K562 (cell line): ENCODE data around the gene FBL. TPM values are rescaled to one million over a fixed set of nuclear protein-coding genes. Genes with fewer than 3 reads are reported as not detected.

Experiments used
- ATAC-seq: fragments of 200-7000 bp; cut with Tn5 transposase; 3 replicates; pipeline ENCODE4 v1.9.1; 2020; ENCODE audit warnings: moderate library complexity
- BruUV-seq: library from RNA; stranded (reverse); fragments of 400-500 nt; replicated peaks from 2 replicates; lab custom pipeline; 2021; lab: Mats Ljungman, UMichigan
- CTCF ChIA-PET: fragments of 300-600 bp; formaldehyde crosslinking; extraction: SDS; loops from one replicate; lab custom pipeline; 2021; ENCODE audit warnings: low intra/inter-chr PET ratio; lab: Yijun Ruan, JAX
- POLR2A ChIA-PET: fragments of 300-600, 350-650 bp; sonication (Branson Sonifier 250); formaldehyde crosslinking; extraction: SDS; loops from one replicate; lab custom pipeline; 2021; ENCODE audit warnings: antibody characterized with exemption, inconsistent platforms; lab: Yijun Ruan, JAX
- DNase-seq, 4 experiments: peaks; one replicate each; pipeline versions ENCODE4 v3.0.0 to v3.0.0-alpha.2; 2011 to 2018; ENCODE audit warnings: low spot score in 3 of 4, mixed read lengths in 3 of 4; ENCODE audit errors: extremely low read depth in 1 of 4
- FAIRE-seq: peaks from 2 replicates; lab custom pipeline; 2011; peaks lifted over from hg19 to GRCh38; lab: Jason Lieb, UNC
- H2AFZ ChIP-seq: 2 replicates; pipeline ENCODE4 v1.6.0; 2011; ENCODE audit warnings: low read depth, low read length, control low read depth, inconsistent platforms
- H3K27ac ChIP-seq: fragments of 200-600 bp; 3 replicates; pipeline ENCODE4 v1.8.0; 2011; ENCODE audit warnings: low read depth, mild to moderate bottlenecking, control low read depth, inconsistent platforms, low read length, moderate library complexity, mixed read lengths; ENCODE audit errors: extremely low read depth
- H3K27me3 ChIP-seq, 2 experiments: fragments of 300-600 bp in 1 of 2; 2 replicates in 1 of 2; 3 replicates in 1 of 2; pipeline versions ENCODE4 v1.6.0 to v1.8.0; 2011; ENCODE audit warnings: inconsistent platforms in 2 of 2, low read length in 2 of 2, mild to moderate bottlenecking in 1 of 2, mixed read lengths in 1 of 2, moderate library complexity in 1 of 2; ENCODE audit not compliant: control insufficient read depth in 2 of 2, insufficient read depth in 2 of 2
- H3K36me3 ChIP-seq: fragments of 300-600 bp; 3 replicates; pipeline ENCODE4 v1.8.0; 2011; ENCODE audit warnings: mild to moderate bottlenecking, low read length, inconsistent platforms; ENCODE audit not compliant: control insufficient read depth, insufficient read depth
- H3K4me1 ChIP-seq, 2 experiments: fragments of 200-600 bp in 1 of 2; replicated peaks in 1 of 2; 2 replicates in 1 of 2; 3 replicates in 1 of 2; pipeline versions ENCODE4 v1.5.1 to v1.8.0; 2011; ENCODE audit warnings: inconsistent platforms in 2 of 2, low read length in 2 of 2, mild to moderate bottlenecking in 1 of 2, mixed read lengths in 1 of 2, moderate library complexity in 1 of 2; ENCODE audit not compliant: control insufficient read depth in 2 of 2, insufficient read depth in 2 of 2
- H3K4me2 ChIP-seq: 2 replicates; pipeline ENCODE4 v1.6.1; 2011; ENCODE audit warnings: low read length, control low read depth, inconsistent platforms, mixed read lengths; ENCODE audit not compliant: insufficient read depth
- H3K4me3 ChIP-seq: fragments of 200-600 bp; sonication (generic), shearing (Covaris generic); 2 replicates; pipeline ENCODE4 v1.5.1; 2016; ENCODE audit warnings: control low read depth, inconsistent platforms
- H3K79me2 ChIP-seq: fragments of 200-600 bp; 3 replicates; pipeline ENCODE4 v1.8.0; 2011; ENCODE audit warnings: low read length, inconsistent platforms; ENCODE audit not compliant: control insufficient read depth, insufficient read depth
- H3K9ac ChIP-seq, 2 experiments: 2 replicates each; pipeline versions ENCODE4 v1.6.0 to v1.6.1; 2011; ENCODE audit warnings: low read depth in 2 of 2, low read length in 2 of 2, control low read depth in 1 of 2, inconsistent platforms in 1 of 2, mild to moderate bottlenecking in 1 of 2, mixed read lengths in 1 of 2; ENCODE audit not compliant: insufficient read depth in 1 of 2
- H3K9me1 ChIP-seq: one replicate; pipeline ENCODE4 v1.6.0; 2011; ENCODE audit warnings: inconsistent platforms, mild to moderate bottlenecking, low read length, moderate library complexity; ENCODE audit not compliant: control insufficient read depth, insufficient read depth
- H3K9me3 ChIP-seq: replicated peaks from 2 replicates; pipeline ENCODE4 v1.5.1; 2011; ENCODE audit warnings: low read depth, low read length, inconsistent platforms; ENCODE audit not compliant: control insufficient read depth, insufficient read depth
- H4K20me1 ChIP-seq: replicated peaks from 2 replicates; pipeline ENCODE4 v1.6.1; 2011; ENCODE audit warnings: low read length, inconsistent platforms, mixed read lengths; ENCODE audit not compliant: control insufficient read depth, insufficient read depth
- WGBS: fragments of 100-300 bp; shearing (Covaris generic); methylation state at CpG from one replicate; pipeline ENCODE4 v1.1.6; 2016; ENCODE audit warnings: low coverage, mixed read lengths; ENCODE audit not compliant: insufficient coverage; ENCODE audit errors: missing lambda C conversion rate; 5-methylcytosine and 5-hydroxymethylcytosine counted together
- in situ Hi-C: fragments of 300-500 bp; cut with MboI; formaldehyde crosslinking; loops from 4 replicates; pipeline ENCODE4 v1.15.0; 2018; ENCODE audit warnings: inconsistent platforms, mixed read lengths
- intact Hi-C: fragments of 100-400 bp; cut with micrococcal nuclease; formaldehyde crosslinking; loops from 2 replicates; pipeline ENCODE4 v1.14.2; 2022
- polyA plus RNA-seq, 8 experiments: library from polyadenylated mRNA; depleted of rRNA in 4 of 8; stranded (reverse) in 5 of 8; unstranded in 3 of 8; fragments of >200 nt; fragmentation: Nextera tagmentation in 2 of 8; fragmentation: Illumina TruSeq in 1 of 8; extraction: Ambion mirVana in 2 of 8; extraction: Trizol in 1 of 8; gene quantifications; 2 replicates each; pipeline versions ENCODE4 v1.2.1 to v1.2.3, GENCODE V29; 2011 to 2014; ENCODE audit warnings: inconsistent platforms in 1 of 8, missing spikeins in 1 of 8
- total RNA-seq, 7 experiments: library from RNA; depleted of rRNA in 6 of 7; stranded (reverse); fragments of >200 nt in 6 of 7; fragmentation: Illumina TruSeq in 2 of 7; extraction: Trizol in 2 of 7; gene quantifications; 2 replicates each; pipeline versions ENCODE4 v1.2.1 to v1.2.3, GENCODE V29; 2011 to 2021; ENCODE audit warnings: low replicate concordance in 1 of 7
- TF ChIP-seq, protein P1 (sequence below), 3 experiments: IDR thresholded peaks in 2 of 3; conservative IDR thresholded peaks in 1 of 3; 2 replicates each; pipeline ENCODE4 v1.5.1; 2011 to 2012; ENCODE audit warnings: low read length in 3 of 3, mild to moderate bottlenecking in 3 of 3, control low read depth in 2 of 3, improper control_type of control experiment in 1 of 3, inconsistent platforms in 1 of 3, low read depth in 1 of 3, mixed read lengths in 1 of 3, moderate library complexity in 1 of 3; ENCODE audit not compliant: insufficient read depth in 2 of 3
- TF ChIP-seq, protein P2 (sequence below), 2 experiments: fragments of 450-650 bp; conservative IDR thresholded peaks; 2 replicates each; pipeline ENCODE4 v1.6.1; 2017; ENCODE audit warnings: mild to moderate bottlenecking in 2 of 2, moderate library complexity in 2 of 2

Gene FBL
- total and polyA plus RNA-seq, 9 of the 15 experiments (the other 6 are each of a cell fraction or from before 2014, with no cell fraction given), result 201 to 1,696 (median 696) TPM

DNA sequence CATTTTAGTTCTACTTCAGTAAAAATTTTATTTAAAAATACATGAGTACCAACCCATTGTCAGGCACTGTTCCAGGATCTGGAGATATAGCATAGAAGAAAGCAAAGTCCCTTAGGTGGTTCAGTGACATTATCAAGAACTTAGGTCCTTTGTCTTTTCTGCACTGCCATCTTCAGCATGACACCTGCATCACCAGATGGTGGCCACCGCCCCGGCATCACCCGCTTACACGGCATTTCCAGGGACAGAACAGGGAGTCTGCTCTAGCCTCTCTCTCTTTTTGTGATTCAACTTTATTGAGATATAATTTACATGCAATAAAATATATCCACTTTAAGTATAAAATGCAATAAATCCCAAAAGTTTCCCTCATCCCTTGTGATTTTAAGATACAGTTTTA is 35.8 kb downstream of the FBL start:
- Histone ChIP-seq H3K36me3 (no peaks in the 10 kb centered on the region), H3K9ac (no peak overlapping the region), H2AFZ (no peak overlapping the region), H3K9me3 (no peaks in the 10 kb centered on the region), H3K79me2 (no peaks in the 10 kb centered on the region), H3K4me1 (no peaks in the 10 kb centered on the region), H3K9me1 (no peaks in the 10 kb centered on the region), H3K4me2 (no peak overlapping the region), H4K20me1 (no peaks in the 10 kb centered on the region), H3K27ac (no peak overlapping the region), H3K27me3 (peaks cover 5 to 38% of the 10 kb centered on the region in 2 experiments; a peak in 2 of 5 replicates), H3K4me3 (no peak overlapping the region)
- intact Hi-C loops (no loop called here), in situ Hi-C loops (no loop called here)
- ATAC-seq (no peak; the same call in 2 of the 3 replicates), DNase-seq (no peak), FAIRE-seq (no peak)
- CTCF ChIA-PET, result no interaction called here
- POLR2A ChIA-PET, result no interaction called here
- 0% methylated on average over 4 of the region's 4 CpGs for WGBS
- TF ChIP-seq, protein P1, sequence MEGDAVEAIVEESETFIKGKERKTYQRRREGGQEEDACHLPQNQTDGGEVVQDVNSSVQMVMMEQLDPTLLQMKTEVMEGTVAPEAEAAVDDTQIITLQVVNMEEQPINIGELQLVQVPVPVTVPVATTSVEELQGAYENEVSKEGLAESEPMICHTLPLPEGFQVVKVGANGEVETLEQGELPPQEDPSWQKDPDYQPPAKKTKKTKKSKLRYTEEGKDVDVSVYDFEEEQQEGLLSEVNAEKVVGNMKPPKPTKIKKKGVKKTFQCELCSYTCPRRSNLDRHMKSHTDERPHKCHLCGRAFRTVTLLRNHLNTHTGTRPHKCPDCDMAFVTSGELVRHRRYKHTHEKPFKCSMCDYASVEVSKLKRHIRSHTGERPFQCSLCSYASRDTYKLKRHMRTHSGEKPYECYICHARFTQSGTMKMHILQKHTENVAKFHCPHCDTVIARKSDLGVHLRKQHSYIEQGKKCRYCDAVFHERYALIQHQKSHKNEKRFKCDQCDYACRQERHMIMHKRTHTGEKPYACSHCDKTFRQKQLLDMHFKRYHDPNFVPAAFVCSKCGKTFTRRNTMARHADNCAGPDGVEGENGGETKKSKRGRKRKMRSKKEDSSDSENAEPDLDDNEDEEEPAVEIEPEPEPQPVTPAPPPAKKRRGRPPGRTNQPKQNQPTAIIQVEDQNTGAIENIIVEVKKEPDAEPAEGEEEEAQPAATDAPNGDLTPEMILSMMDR (IDR thresholded peaks at IDR 0.05 in 2 of 3, conservative IDR thresholded peaks at IDR 0.05 in 1 of 3; ENCODE audit: insufficient read depth in 2 of 3, low read depth in 1 of 3, low read length in 3 of 3), result 0 out of 6 replicates have a peak, but pooled peaks of 1 of the 3 experiments have one; percentile 11
- TF ChIP-seq, protein P2, sequence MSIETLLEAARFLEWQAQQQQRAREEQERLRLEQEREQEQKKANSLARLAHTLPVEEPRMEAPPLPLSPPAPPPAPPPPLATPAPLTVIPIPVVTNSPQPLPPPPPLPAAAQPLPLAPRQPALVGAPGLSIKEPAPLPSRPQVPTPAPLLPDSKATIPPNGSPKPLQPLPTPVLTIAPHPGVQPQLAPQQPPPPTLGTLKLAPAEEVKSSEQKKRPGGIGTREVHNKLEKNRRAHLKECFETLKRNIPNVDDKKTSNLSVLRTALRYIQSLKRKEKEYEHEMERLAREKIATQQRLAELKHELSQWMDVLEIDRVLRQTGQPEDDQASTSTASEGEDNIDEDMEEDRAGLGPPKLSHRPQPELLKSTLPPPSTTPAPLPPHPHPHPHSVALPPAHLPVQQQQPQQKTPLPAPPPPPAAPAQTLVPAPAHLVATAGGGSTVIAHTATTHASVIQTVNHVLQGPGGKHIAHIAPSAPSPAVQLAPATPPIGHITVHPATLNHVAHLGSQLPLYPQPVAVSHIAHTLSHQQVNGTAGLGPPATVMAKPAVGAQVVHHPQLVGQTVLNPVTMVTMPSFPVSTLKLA (conservative IDR thresholded peaks at IDR 0.05), result no peak
- BruUV-seq, result no TSS peak
